ENCODE data around the gene DIS3L. TPM values are rescaled to one million over a fixed set of nuclear protein-coding genes. Genes with fewer than 3 reads are reported as not detected.

The DIS3L gene
- total and polyA plus RNA-seq, 2 of the 13 experiments (the other 11 are each of a cell fraction or from before 2014, with no cell fraction given): 21.0 to 50.5 TPM

- TF ChIP-seq RERE (CRISPR knock-in tag; IDR thresholded peaks at IDR 0.05; ENCODE audit: low read depth): 0 out of 2 replicates have a peak, but pooled peaks have one; percentile 34
- TF ChIP-seq SUZ12 (IDR thresholded peaks at IDR 0.05; ENCODE audit: low read depth, low read length): no peak
- no peak; the same call in 1 of the 2 replicates for TF ChIP-seq JDP2 (CRISPR knock-in tag; IDR thresholded peaks at IDR 0.05; ENCODE audit: borderline replicate concordance)
- no peak for TF ChIP-seq MZF1 (CRISPR knock-in tag; IDR thresholded peaks at IDR 0.05; ENCODE audit: borderline replicate concordance)
- 0 out of 2 replicates have a peak, but pooled peaks have one; percentile 50 for TF ChIP-seq ZBTB25 (CRISPR knock-in tag; IDR thresholded peaks at IDR 0.05)
- peak; percentile 80; the same call in 1 of the 2 replicates for TF ChIP-seq ZNF274 (CRISPR knock-in tag; IDR thresholded peaks at IDR 0.05)
- no peak for TF ChIP-seq ZNF7 (CRISPR knock-in tag; IDR thresholded peaks at IDR 0.05)
- no peak for TF ChIP-seq ZNF142 (CRISPR knock-in tag; IDR thresholded peaks at IDR 0.05)
- TF ChIP-seq BRCA1 (CRISPR knock-in tag; IDR thresholded peaks at IDR 0.05): no peak
- TF ChIP-seq SMARCC2 (IDR thresholded peaks at IDR 0.05): no peak
- no peak for TF ChIP-seq ZNF333 (CRISPR knock-in tag; IDR thresholded peaks at IDR 0.05; ENCODE audit: borderline replicate concordance)
- TF ChIP-seq ZNF180 (CRISPR knock-in tag; IDR thresholded peaks at IDR 0.05; ENCODE audit: borderline replicate concordance, low read depth): no peak
- TF ChIP-seq ATAD3A (CRISPR knock-in tag; IDR thresholded peaks at IDR 0.05): no peak
- no peak; the same call in 1 of the 2 replicates for TF ChIP-seq POGK (CRISPR knock-in tag; conservative IDR thresholded peaks at IDR 0.05)
Observed at GRCh38 chr15:66356359-66357236, 63.2 kb downstream of the DIS3L start, which contains the start of gene TIPIN (continued).

Measured in HepG2 (cell line).